BJ (cell line): Measurements from ENCODE around the gene SLC9A1. TPM values are rescaled to one million over a fixed set of nuclear protein-coding genes. Genes with fewer than 3 reads are reported as not detected.

ENCODE experiments used
- CTCF ChIA-PET: fragments of 350-600 bp; formaldehyde crosslinking; extraction: SDS; loops from one replicate; lab custom pipeline; 2021; ENCODE audit warnings: antibody characterized with exemption, inconsistent platforms; lab: Yijun Ruan, JAX
- POLR2A ChIA-PET: fragments of 300-600 bp; sonication (Branson Sonifier 250); formaldehyde crosslinking; extraction: SDS; loops from one replicate; lab custom pipeline; 2021; ENCODE audit warnings: antibody characterized with exemption; lab: Charles Lee
- DNase-seq: peaks from one replicate; pipeline ENCODE4 v3.0.0-alpha.2; 2011; ENCODE audit warnings: low read depth
- H3K27me3 ChIP-seq: 2 replicates; pipeline ENCODE4 v1.6.0; 2011; ENCODE audit warnings: low read length; ENCODE audit not compliant: control insufficient read depth, insufficient read depth
- H3K36me3 ChIP-seq: 2 replicates; pipeline ENCODE4 v1.5.1; 2011; ENCODE audit warnings: low read length; ENCODE audit not compliant: control insufficient read depth, insufficient read depth
- H3K4me3 ChIP-seq: 2 replicates; pipeline ENCODE4 v1.5.1; 2011; ENCODE audit warnings: low read depth, mild to moderate bottlenecking, control low read depth, low read length
- CTCF ChIP-seq: IDR thresholded peaks from 2 replicates; pipeline ENCODE4 v1.5.1; 2011; ENCODE audit warnings: low read depth, mild to moderate bottlenecking, control low read depth, inconsistent platforms, low read length, moderate library complexity; ENCODE audit not compliant: insufficient read depth
- polyA plus RNA-seq: library from polyadenylated mRNA; depleted of rRNA; stranded (reverse); fragments of >200 nt; gene quantifications from 2 replicates; pipeline ENCODE4 v1.2.3, GENCODE V29; 2011

SLC9A1 gene
- polyA plus RNA-seq, 1 experiment: 18.9 TPM

GRCh38 chr1:27148591-27148990 lies 6.3 kb downstream of the SLC9A1 start:
- ChIA-PET CTCF (interaction anchor here (1.0 kb wide), 1 partner anchor 135 kb away, joined by 4 read pairs; no protein-coding TSS in a partner anchor), POLR2A (no interaction called here)
- Histone ChIP-seq H3K36me3 (no peaks in the 10 kb centered on the region), H3K4me3 (no peak overlapping the region), H3K27me3 (no peaks in the 10 kb centered on the region)
- TF ChIP-seq CTCF: no peak
- DNase-seq: no peak

GRCh38 chr1:27147842-27148518 lies 6.9 kb downstream of the SLC9A1 start:
- Histone ChIP-seq H3K36me3 (no peaks in the 10 kb centered on the region), H3K27me3 (no peaks in the 10 kb centered on the region), H3K4me3 (no peak overlapping the region)
- DNase-seq: no peak
- POLR2A ChIA-PET: no interaction called here
- CTCF ChIA-PET: interaction anchor here (0.8 to 3.1 kb wide), 4 partner anchors 36 to 149 kb away, joined by 3 to 12 read pairs (median 5); no protein-coding TSS in a partner anchor
- no peak for TF ChIP-seq CTCF

- ChIA-PET CTCF (interaction anchor here (2.6 to 7.3 kb wide), 3 partner anchors 9 to 102 kb away, joined by 7 to 38 read pairs (median 12); partner anchors contain the start of gene SLC9A1), POLR2A (no interaction called here)
- H3K36me3 ChIP-seq: no peaks in the 10 kb centered on the region
- H3K4me3 ChIP-seq: no peak overlapping the region
- no peak for TF ChIP-seq CTCF
- H3K27me3 ChIP-seq: no peaks in the 10 kb centered on the region
- DNase-seq: peak; percentile 67
Observed at GRCh38 chr1:27145934-27146354, 9.0 kb downstream of the SLC9A1 start.

GRCh38 chr1:27144920-27145661 lies 9.8 kb downstream of the SLC9A1 start:
- ChIA-PET CTCF (interaction anchor here (0.7 to 7.3 kb wide), 4 partner anchors 9 to 42 kb away, joined by 3 to 38 read pairs (median 8); partner anchors contain the start of gene SLC9A1), POLR2A (interaction anchor here (0.6 to 0.7 kb wide), 2 partner anchors 10 to 25 kb away, joined by 3 to 6 read pairs; partner anchors contain the start of gene SLC9A1)
- no peak overlapping the region for H3K4me3 ChIP-seq
- no peaks in the 10 kb centered on the region for H3K36me3 ChIP-seq
- TF ChIP-seq CTCF: no peak
- DNase-seq: peak; percentile 55
- H3K27me3 ChIP-seq: no peaks in the 10 kb centered on the region
